GM19463 (cell line): ENCODE data around the gene KIRREL3.

Experiments
- ATAC-seq: cut with Tn5 transposase; IDR thresholded peaks from one replicate; pipeline ENCODE4 v1.9.1; 2021; ENCODE audit warnings: mild to moderate bottlenecking, moderate library complexity; ENCODE audit not compliant: unreplicated experiment

KIRREL3 gene

DNA sequence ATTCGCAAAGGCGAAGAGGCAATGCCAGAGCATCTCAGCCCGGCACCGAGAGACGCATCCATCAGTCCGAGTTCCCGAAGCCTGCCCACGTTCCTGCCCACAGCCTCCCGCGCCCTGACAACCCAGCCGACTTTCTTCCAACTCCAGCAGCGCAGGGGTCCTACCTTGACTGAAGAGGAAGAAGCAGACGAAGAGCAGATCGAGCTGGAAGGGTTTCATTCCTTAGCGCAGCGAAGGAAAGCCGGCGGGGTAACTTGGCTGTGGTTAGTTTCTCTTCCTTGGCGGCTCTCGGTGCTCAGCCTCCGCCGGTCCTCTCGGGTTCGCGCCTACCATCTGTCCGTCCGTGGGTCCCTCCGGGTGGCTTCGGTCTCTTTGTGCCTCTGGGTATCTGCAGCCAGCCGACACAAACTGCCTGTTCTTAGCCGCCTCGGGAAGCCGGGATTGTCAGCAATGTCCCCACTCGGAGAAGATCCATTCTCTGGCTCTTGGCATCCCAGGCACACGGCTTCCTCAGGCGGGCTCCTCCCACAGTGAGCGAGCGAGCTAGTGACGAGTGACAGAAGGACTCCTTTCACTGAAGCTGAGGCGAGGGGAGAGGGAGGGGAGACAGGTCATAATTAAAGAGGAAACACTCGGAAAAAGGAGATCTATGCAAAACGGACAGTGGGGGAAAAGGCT, at the start of gene KIRREL3:
Gene KIRREL3 (minus strand): TSS at position 480 of the 678 bp plus-strand sequence.
- no peak for ATAC-seq

DNA sequence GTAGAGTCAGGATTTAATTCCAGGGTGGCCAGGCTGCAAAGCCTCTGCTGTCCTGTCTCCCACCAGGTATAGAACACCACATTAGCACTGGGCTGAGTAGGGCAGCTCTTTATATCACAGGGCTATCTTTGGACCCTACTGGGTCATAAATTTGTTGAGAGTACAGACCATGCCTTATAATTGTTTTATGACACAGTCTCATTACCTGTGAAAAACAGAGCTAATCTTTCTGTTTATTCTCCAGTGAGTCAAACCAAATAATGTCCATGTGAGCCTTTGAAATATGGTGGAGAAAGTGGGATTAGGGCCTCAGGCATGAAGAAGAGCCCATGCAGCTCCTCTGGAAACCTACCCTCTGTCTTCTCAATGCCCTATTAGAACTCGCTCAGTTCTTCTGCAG, 49.6 kb upstream of the KIRREL3 start:
- no peak for ATAC-seq

DNA sequence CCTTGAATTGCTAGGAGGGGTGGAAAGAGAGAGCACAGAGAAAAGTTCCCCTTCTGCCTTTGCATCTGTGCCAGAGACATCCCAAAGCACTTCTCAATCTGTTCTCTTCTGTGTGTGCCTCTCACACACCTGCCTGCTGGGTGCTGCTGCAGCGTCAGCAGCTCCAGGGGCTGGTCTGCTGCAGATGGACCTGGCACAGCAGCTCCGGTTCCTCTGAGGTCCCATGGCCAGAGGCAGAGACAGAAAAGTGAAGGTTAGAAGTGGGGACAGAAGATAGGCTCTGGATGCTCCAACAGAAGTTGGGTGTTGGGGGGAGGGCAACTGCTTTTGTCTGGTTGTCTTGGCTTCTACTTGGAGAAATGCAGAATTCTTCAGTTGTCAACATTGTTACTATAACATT, 48.9 kb upstream of the KIRREL3 start:
- no peak for ATAC-seq

DNA sequence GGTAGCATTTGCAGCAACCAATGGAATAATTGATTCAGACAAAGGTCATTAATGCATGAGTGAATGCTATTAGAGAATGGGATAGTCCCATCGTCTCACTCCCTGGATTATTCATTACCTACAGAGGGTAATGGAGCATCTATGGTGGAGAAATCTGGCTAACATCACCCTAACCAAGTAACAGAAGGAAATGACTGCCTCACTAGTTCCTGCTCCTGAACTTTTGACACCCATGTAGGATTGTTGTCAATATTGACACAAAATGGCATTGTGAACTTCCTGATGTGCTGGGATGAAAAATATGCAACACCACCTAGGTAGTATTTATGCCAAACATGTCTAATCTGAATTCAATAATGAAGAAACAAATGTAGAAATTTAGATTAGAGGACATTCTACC, 44.0 kb upstream of the KIRREL3 start:
- no peak for ATAC-seq

DNA sequence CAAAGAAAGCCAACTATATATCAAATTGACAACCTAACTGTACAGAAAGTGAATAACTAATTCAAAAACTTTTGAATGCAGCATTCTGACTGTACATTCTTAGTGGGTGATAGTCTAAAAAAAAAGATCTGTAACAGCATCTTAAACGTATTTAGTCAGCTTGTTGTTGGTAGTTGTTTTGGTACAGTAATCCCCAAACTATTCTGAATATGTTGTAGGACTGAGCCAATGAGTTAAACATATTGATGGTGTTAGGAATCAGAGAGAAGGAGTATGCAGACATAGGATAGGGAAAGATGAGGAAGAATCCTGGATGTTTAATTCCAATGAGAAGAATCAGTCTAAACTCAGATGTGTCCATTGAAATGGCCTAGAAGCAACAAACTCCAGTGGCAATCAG, 41.9 kb upstream of the KIRREL3 start:
- ATAC-seq, result no peak

DNA sequence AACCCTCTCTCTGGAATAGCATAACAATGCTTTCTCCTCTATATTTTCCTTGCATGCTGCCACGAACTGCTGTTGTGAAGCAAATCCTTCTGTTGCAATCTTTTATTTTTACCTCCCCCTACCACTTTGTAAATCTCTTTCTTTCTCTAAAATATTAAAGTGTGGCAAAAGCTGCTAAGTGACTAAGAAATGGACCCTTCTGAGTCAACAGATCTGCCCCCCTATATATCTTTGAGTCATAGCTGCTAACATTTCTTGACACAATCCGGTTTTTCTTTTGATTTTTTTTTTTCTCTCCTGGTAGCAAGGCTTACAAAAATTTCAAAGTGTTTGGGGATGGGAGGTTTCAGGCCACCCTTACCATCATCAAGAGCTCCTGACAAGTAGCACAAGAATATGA, 39.0 kb upstream of the KIRREL3 start:
- ATAC-seq, result no peak

DNA sequence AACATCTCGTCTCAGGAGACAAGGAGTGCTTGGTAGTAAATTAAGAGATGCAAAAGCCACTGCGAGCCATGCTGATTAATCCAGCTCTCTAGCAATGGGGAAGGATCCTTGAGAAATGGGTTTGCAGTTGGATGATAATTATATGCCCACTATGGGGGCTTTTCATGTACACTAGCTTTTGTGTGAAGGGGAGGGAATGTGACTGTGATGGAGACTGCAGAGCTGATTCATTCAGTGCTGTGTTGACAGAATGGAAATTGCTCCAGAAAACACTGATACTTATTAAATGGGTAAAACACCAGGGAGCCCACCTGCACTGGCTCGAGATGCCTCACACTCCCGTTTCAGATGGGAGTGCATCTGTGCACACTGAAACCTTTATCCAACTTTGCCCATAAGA, 37.0 kb upstream of the KIRREL3 start:
- ATAC-seq, result no peak

DNA sequence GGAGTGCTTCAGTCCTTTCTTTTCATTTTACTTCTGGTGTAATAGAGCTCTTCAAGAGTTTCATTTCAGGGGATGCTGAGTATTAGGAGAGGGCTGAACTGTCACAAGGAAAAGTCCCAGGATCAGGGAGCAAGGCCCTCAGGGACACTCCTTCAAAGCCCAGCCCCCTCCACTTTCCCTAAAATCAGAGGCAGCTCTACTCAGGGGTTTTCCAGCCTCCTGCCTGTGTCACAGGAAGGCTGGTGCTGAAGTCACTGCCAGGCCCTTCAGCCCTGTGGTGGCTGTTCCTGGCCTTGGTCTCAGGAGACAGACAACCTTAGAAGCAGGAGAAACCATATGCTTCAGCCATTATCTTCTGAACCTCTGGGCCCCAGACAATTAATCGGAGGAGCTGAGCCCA, 36.4 kb upstream of the KIRREL3 start:
- ATAC-seq, result no peak

DNA sequence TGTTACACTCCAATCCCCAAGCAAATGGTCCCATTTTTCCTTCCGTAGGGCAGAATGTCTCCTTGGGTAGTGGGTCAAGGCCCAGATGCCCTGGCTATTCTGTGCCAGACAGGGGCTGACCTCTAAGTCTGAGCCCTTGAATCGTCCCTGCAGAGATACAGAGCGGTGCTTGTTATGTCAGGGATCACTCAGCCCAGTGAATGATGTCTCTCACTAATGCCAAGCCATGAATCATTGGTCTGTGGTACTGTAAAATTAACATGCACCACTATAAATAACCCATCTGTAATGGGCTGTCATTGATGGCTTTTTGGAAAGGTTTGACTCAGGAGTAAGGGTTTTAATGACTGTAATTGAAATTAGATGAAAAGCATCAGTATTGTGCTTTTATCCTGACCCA, 35.3 kb upstream of the KIRREL3 start:
- no peak for ATAC-seq

DNA sequence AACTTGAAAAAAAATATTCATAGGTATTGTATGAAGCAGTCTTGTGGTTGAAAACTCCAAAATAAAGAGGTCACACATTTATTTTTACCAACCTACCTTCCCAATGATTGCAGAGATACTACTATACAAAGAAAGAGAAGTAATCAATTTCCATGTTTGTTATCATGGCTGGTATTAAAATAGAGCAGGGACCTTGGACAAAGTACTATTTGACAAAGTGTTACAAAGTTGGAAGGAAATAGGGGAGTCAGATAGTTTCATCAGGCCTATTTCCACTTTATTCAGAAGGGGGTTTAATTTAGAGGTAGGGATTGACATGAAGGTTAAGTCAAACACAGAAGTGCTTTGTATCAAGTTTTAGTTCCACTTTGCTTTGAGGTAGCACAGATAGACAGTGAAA, 34.4 kb upstream of the KIRREL3 start:
- ATAC-seq, result no peak

DNA sequence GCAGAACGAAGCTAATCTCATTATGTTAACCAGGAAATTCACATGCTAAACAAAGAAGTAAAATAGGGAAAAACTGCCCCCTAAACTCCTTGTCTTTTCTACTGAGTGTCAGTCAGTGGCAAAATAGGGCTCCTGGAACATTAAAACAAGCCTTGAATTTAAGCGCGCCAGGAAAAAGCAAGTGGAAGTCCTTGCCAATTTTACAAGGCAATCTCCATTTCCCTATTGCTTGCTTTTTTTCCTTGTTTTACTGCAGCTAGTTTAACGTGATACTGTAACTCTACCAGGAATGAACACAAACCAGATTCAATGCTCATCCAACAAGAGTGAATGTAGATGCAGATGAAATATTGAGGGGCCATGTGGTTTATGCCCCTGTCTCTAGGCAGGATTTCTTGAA, 28.1 kb upstream of the KIRREL3 start:
- no peak for ATAC-seq

DNA sequence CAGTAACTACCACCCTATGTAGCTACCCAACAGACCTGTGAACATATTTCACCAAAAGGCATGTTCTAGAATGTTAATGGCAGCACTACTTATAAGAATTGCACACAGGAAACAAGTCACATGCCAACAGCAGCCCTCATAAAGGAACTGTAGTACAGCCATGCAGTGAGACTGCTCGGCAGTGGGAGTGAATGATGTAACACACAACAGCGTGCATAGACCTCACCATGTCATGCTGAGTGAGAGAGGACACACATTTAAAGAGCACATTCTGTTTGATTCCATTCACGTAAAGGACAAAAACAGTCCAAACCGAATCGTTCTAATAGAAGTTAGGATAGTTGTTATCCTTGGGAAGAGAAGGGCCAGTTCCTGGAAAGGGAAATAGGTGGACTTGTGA, 27.2 kb upstream of the KIRREL3 start:
- ATAC-seq, result no peak

DNA sequence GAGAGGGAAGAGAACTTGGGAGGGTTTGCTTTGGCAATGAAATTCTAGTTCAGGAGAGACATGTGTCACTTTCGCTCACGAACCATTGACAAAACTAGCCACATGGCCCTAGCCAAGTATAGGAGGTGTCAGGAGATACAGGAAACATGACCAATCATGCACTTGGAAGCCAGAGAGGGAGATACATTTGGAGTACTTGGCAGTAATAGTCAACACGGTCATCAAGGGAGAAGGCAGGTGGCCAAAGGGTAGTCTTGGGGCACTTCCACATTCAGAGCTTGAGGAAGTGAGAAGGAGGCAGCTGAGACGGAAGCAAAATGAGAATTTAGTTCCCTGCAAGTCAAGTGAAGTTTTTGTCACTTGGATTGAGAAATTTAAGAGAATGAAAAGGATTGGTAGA, 26.4 kb upstream of the KIRREL3 start:
- ATAC-seq, result no peak

DNA sequence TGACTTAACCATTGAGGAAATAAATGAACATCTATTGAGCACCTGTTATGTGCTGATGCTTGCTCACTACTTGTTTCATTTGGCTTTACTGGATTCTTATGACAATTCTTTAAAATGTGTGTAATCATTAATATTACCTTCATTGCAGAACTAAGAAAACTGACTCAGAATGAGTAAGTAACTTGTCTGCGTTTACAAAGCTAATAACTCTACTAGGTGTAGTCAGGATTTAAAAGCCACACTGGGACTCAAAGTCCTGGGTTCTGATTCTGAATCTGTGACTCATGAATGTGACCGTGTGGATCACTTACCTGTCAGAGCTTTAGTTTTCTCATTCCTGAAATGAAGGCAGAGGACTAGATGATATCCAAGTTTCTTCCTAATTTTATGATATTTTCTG, 23.4 kb upstream of the KIRREL3 start:
- ATAC-seq, result no peak

DNA sequence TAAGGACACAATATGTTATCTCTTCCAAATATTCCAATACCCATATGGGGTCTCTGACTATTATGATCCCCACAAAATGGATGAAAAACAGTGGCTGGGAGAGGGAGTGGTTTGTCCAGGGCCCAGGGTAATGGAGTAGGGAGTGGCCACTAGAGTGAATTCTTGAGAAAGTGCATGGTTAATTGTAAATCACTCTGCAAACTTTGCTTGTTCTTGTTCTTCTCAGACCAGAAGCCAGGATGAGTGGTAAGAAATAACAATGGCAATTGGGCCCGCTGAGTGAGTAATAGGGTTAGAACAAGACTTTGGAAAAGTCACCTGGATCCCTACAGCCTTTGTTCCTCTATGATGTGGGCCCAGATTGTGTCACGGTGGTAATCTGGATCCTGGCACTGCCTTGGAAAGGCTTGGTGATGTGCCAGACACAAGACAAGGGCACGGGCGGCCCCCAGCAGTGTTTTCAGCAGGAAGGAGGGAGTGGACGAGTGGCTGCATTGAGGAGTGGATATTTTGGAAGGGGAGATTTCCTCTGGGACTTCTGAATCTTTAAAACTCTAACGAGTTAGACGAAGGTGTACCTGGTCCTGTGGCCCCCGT, 18.2 kb upstream of the KIRREL3 start:
- ATAC-seq, result no peak

DNA sequence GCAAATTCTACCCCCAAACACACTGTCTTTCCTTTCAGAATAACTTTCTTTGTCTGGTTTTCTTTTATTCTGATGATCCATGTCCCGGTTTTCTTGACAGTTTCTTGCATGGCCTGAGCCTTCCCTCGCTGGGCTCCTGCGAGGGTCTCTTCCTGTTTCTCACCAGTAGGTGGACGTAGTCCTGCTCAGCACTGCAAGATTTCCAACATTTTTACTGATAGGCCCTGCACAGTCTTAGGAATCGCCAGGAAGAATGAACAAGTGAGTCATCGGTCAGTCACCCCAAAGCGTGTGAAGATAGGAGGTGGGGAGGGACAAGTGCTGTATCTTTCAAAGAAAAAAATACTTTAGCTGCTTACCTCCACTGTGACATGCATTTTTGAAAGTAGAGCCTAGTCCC, 16.9 kb upstream of the KIRREL3 start:
- no peak for ATAC-seq

DNA sequence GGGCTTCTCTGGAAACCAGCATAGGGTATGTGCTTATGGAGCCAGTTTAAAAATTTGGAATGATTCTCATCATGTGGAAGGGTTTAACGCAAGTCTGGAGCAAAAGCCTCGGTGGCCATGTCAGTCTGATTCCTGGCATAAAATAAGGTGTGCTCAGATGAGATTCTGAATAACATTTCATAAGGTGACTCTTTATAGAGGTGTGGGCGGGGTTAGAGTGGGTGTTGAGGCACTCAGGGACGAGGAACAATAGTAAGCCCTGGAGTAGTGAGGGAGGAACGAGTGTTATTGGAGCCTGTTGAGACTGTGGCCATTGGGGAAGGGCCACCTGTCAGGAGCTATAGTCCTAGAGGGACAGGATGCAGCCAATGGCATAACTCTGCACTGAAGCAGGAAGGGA, 13.0 kb upstream of the KIRREL3 start:
- no peak for ATAC-seq

DNA sequence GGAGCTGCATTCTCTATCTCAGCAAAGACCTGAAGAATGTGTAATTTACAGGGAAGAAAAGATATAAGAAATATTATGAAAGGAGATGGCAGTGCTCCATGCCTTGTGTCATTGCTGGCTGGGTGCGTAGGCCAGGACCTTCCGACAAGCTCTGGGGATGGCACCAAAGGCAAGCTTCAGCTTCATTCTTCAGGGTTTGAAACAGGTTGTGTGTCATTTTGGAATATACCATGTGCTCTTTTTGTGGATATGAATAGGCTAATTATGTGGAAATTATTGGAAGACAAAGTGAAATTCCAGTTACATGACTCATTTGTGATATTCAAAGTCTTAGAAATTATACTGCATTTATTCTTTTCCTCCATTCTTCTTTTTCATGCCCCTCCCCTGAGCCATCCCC, 5.7 kb upstream of the KIRREL3 start:
- no peak for ATAC-seq

DNA sequence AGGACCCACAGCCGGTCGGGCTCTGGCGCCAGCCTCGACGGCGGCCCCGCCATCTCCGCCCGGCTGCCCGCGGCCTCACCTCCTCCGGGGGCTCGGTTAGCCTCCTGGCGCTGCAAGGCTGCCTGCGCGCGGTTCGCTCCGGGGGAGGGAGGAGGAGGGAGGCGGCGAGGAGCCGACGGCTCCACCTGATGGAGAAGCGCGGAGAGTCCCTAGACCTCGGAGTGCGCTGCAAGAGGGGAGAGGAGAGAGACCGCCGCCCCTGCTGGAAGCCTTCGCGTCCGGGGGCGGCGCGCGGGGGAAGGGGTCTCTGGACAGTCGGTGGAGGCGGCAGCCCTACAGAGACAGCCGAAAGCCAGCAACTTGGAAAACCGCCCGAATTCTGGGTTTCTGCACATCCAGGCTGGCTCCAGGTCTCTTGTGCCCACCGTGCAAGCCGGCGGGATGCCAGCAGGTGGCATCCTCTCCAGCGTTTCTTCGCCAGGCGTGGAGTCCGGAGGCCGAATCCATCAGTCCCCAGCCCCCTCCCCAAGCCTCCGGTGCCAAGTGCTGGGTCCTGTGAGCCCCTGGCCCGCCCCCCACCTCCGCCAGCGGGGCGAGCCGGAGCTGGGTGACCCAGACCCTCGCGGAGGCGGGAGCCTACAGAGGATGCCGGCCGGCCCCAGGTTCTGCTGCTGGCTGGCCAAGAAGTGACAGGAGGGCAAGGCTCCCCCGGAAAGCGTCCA, 2.9 kb upstream of the KIRREL3 start:
- no peak for ATAC-seq

DNA sequence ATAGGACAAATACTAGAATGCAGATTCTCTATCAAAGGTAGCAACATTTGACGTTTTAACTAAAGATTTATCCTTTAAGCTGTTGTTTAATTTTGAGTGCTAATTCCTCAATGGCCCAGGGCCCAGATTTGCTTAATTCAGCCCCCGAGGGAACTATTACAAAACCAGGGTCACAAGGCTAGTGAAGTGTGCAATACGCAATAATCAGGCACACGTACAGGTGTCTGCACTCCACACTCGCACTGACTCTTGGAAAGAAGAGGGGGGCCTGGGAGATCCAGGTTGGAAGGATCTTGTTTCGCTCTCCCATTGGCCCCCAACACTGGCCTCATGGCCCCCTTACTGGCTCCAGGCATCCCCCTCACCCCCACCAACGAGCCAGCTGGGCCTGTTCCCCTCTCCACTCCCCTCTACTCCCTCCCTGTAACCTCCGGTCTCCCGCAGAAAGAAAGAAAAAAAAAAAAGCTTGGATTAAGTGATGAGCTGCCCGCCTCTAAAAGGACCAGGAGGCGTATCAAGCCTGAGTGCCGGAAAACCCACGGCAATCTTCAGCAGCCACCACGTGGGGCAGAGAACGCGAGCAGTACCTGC, 2.2 kb upstream of the KIRREL3 start:
- ATAC-seq, result no peak

DNA sequence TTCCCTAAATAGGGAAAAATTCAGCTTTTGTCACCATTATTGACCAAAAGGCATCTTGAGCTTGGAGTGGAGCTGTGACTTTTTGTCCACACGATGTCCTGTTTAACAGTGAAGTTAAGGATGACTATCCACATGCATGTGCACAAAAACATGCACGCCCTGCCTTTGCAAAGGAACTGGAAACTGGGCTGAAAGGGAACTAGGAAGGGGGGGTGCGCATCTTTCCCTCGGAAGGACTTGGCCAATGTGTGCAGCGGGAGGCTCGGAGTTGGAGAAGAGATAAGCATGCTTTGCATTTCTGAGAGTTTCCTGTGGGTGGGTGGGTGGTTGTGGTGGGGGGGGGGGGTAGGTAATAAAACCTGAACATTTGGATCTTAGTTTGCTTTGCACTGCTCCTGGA, 411 bp upstream of the KIRREL3 start:
- no peak for ATAC-seq

DNA sequence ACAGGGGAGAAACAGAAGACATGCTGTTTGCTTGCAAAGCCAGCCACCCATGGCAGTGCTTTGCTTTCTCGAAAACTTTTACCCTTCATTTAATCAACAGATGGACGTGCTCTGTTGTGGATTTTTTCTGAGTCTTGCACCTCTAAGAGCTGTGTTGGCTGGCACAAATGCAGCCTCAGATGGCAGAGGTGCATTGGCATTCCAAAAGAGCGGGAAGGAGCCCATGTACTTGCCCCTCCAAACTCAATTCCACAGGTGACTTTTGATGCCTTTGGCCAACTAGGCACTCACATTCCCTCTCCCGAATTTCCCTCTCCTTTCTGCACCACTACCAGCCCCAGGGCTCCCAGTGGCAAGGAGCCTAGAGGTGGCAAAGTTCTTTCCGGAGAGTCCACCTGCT, 1.2 kb downstream of the KIRREL3 start:
- ATAC-seq, result no peak
